Activated T-cell treated with anti-CD3 and anti-CD28 coated beads, Interleukin-2, amount 50 U/mL, for 72 hours (primary cell): ENCODE data around the gene SPINK13. TPM values are rescaled to one million over a fixed set of nuclear protein-coding genes. Genes with fewer than 3 reads are reported as not detected.
"Not testable (repeated sequence)": the region's sequence is repeated elsewhere in the genome, so short reads cannot be mapped to it uniquely, and the experiment has no call there.

Experiments used
- ATAC-seq, 2 donors: fragments of 150-1000 bp; cut with Tn5 transposase; replicated peaks in 1 of 2; 2 replicates each; pipeline ENCODE4 v1.10.0; 2021; ENCODE audit warnings: moderate library complexity in 2 of 2, mild to moderate bottlenecking in 1 of 2
- DNase-seq, 2 donors: peaks; one replicate each; pipeline ENCODE4 v3.0.0; 2021 to 2022; ENCODE audit warnings: mixed read lengths in 1 of 2
- H3K27ac Mint-ChIP-seq: one replicate; pipeline ENCODE4 v1.8.0; 2022; ENCODE audit warnings: mild to moderate bottlenecking, moderate library complexity, mixed read lengths
- H3K27me3 Mint-ChIP-seq: one replicate; pipeline ENCODE4 v1.8.0; 2022; ENCODE audit warnings: low read depth, mixed read lengths
- H3K36me3 Mint-ChIP-seq, 2 donors: one replicate each; pipeline ENCODE4 v1.8.0; 2022; ENCODE audit warnings: mixed read lengths in 2 of 2, mild to moderate bottlenecking in 1 of 2; ENCODE audit not compliant: insufficient read depth in 2 of 2
- H3K4me1 Mint-ChIP-seq: one replicate; pipeline ENCODE4 v1.8.0; 2022; ENCODE audit warnings: low read depth, mixed read lengths
- H3K4me3 Mint-ChIP-seq, 2 donors: one replicate each; pipeline ENCODE4 v1.8.0; 2022; ENCODE audit warnings: mild to moderate bottlenecking in 2 of 2, mixed read lengths in 2 of 2, moderate library complexity in 2 of 2
- H3K9me3 Mint-ChIP-seq, 2 donors: one replicate each; pipeline ENCODE4 v1.8.0; 2022; ENCODE audit warnings: mixed read lengths in 2 of 2
- total RNA-seq, 2 donors: library from RNA; stranded (reverse); gene quantifications; one replicate each; pipeline ENCODE4 v1.2.3, GENCODE V29; 2022

SPINK13 gene
- total RNA-seq, 2 donors from 2014 or later: not detected

DNA sequence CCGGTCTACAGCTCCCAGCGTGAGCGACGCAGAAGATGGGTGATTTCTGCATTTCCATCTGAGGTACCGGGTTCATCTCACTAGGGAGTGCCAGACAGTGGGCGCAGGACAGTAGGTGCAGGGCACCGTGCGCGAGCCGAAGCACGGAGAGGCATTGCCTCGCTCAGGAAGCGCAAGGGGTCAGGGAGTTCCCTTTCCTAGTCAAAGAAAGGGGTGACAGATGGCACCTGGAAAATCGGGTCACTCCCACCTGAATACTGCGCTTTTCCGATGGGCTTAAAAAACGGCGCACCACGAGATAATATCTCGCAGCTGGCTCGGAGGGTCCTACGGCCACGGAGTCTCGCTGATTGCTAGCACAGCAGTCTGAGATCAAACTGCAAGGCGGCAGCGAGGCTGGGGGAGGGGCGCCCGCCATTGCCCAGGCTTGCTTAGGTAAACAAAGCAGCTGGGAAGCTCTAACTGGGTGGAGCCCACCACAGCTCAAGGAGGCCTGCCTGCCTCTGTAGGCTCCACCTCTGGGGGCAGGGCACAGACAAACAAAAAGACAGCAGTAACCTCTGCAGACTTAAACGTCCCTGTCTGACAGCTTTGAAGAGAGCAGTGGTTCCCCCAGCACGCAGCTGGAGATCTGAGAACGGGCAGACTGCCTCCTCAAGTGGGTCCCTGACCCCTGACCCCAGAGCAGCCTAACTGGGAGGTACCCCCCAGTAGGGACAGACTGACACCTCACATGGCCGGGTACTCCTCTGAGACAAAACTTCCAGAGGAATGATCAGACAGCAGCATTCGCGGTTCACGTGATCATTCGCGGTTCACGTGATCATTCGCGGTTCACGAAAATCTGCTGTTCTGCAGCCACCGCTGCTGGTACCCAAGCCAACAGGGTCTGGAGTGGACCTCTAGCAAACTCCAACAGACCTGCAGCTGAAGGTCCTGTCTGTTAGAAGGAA is 51.7 kb downstream of the SPINK13 start:
- ATAC-seq (peak in 1 of 2 donors; percentile 54), DNase-seq (peak in 1 of 2 donors; percentile 43)
- H3K27ac Mint-ChIP-seq: peak overlapping the region; percentile 57
- H3K4me3 Mint-ChIP-seq: peak overlapping the region; percentile 58 to 83
- H3K4me1 Mint-ChIP-seq, H3K9me3 Mint-ChIP-seq, H3K36me3 Mint-ChIP-seq, H3K27me3 Mint-ChIP-seq: not testable (repeated sequence)

DNA sequence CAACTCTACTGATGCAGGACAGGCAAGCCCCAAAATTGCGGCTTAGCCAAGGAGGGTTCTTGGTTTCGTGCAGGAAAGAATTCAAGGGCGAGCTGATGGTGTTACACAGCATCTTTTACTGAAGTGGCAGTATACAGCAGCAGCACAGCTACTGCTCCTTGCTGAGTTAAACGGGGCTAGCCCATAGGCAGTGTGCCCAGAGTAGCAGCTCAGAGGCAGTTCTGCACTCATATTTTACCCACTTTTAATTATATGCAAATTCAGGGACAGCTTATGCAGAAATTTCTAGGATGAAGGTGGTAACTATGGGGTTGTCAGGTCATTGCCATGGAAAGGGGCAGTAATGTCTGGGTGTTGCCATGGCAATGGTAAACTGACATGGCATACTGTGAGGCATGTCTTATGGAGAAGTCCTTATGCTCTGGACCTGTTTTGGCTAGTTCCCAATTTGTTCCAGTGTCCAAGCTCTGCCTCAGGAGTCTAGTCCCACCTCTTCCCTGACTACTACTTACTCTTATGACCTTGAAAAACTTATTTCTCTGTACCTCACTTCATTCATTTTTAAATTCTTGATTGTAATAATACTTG is 64.8 kb downstream of the SPINK13 start:
- no peaks in the 10 kb centered on the region for H3K4me1 Mint-ChIP-seq
- peaks cover 4% of the 10 kb centered on the region in 2 donors for H3K36me3 Mint-ChIP-seq
- H3K27me3 Mint-ChIP-seq: no peaks in the 10 kb centered on the region
- peaks cover 3 to 8% of the 10 kb centered on the region in 2 donors for H3K9me3 Mint-ChIP-seq
- no peak overlapping the region for H3K4me3 Mint-ChIP-seq
- DNase-seq (no peak), ATAC-seq (no peak)
- no peak overlapping the region for H3K27ac Mint-ChIP-seq

DNA sequence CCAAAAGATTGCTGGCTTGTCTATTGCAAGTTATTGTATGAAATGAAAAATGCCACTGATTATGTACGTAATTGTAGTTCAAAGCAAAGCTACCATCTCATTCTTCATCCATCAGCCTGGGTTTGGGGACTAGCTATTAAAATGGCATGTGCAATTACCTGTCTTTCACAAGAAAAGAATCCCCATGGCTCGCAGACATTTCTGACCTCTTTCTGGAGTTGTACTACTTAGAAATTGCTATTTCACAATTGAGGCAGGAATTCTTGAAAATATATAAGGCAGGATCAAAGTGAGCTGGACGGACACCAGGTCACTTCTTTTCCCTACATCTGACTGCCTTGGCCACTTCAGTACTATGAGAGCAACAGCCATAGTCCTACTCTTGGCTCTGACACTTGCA is 66.7 kb downstream of the SPINK13 start, which contains the start of gene SPINK9:
Gene SPINK9, plus strand, starts transcription at position 301 of the 400 bp plus-strand sequence. Its CDS starts 55 bp downstream, at position 356.
- Mint-ChIP-seq H3K9me3 (peaks cover under 1 to 3% of the 10 kb centered on the region in 2 donors), H3K27me3 (no peaks in the 10 kb centered on the region), H3K4me1 (no peaks in the 10 kb centered on the region), H3K4me3 (no peak within 1 kb of the TSS), H3K36me3 (peaks cover under 1 to 4% of the 10 kb centered on the region in 2 donors), H3K27ac (no peak within 1 kb of the TSS)
- ATAC-seq: no peak
- DNase-seq: no peak

Other genes with a start within 250 kb of the SPINK13 start
- not detected for gene SPINK5, start 204.8 kb upstream of the SPINK13 start, total RNA-seq
- gene SPINK14, start 100.2 kb upstream of the SPINK13 start, total RNA-seq: not detected
- gene SPINK6, start 65.8 kb upstream of the SPINK13 start, total RNA-seq: not detected
- gene MARCOL, start 30.3 kb upstream of the SPINK13 start, total RNA-seq: not detected
- not detected for gene SPINK7, start 43.6 kb downstream of the SPINK13 start, total RNA-seq
- gene SPINK9, start 66.8 kb downstream of the SPINK13 start, total RNA-seq: not detected
- 10 to 100 TPM; 62.8 to 68.5 TPM for gene FBXO38, start 115.2 kb downstream of the SPINK13 start, total RNA-seq